ENCODE results near the gene CENPN.
A peak's percentile ranks its signal among the peaks of the same experiment; 100 is the strongest.

CENPN gene

GRCh38 chr16:81004646-81005353, 2.2 kb upstream of the CENPN start:
- Histone ChIP-seq H3K36me3 (no peaks in the 10 kb centered on the region; the same call in none of the 2 replicates), H3K27me3 (no peaks in the 10 kb centered on the region), H3K9me3 (no peaks in the 10 kb centered on the region), H3K4me3 (ENCODE audit: low read depth, low read length) (peak overlapping the region; percentile 96), H3K4me1 (no peaks in the 10 kb centered on the region)
- DNase-seq: peak; percentile 29
- TF ChIP-seq CTCF (IDR thresholded peaks at IDR 0.05; ENCODE audit: low read depth, low read length): peak; percentile 68

- no peak for DNase-seq
- Histone ChIP-seq H3K36me3 (no peaks in the 10 kb centered on the region; the same call in none of the 2 replicates), H3K4me1 (no peaks in the 10 kb centered on the region), H3K27me3 (no peaks in the 10 kb centered on the region), H3K4me3 (ENCODE audit: low read depth, low read length) (peak overlapping the region; percentile 96), H3K9me3 (no peaks in the 10 kb centered on the region)
- no peak for TF ChIP-seq CTCF (IDR thresholded peaks at IDR 0.05; ENCODE audit: low read depth, low read length)
Observed at GRCh38 chr16:81005610-81006161, 1.3 kb upstream of the CENPN start.

GRCh38 chr16:81006211-81006812, 702 bp upstream of the CENPN start:
- H3K4me3 ChIP-seq (ENCODE audit: low read depth, low read length): peak overlapping the region; percentile 96
- no peaks in the 10 kb centered on the region for H3K9me3 ChIP-seq
- no peaks in the 10 kb centered on the region for H3K27me3 ChIP-seq
- H3K4me1 ChIP-seq: no peaks in the 10 kb centered on the region
- H3K36me3 ChIP-seq: no peaks in the 10 kb centered on the region; the same call in none of the 2 replicates
- no peak for TF ChIP-seq CTCF (IDR thresholded peaks at IDR 0.05; ENCODE audit: low read depth, low read length)
- DNase-seq: peak; percentile 68

- no peaks in the 10 kb centered on the region for H3K4me1 ChIP-seq
- no peak for DNase-seq
- no peak overlapping the region for H3K4me3 ChIP-seq (ENCODE audit: low read depth, low read length)
- H3K36me3 ChIP-seq: peaks cover 17% of the 10 kb centered on the region
- H3K9me3 ChIP-seq: no peaks in the 10 kb centered on the region
- no peaks in the 10 kb centered on the region for H3K27me3 ChIP-seq
- TF ChIP-seq CTCF (IDR thresholded peaks at IDR 0.05; ENCODE audit: low read depth, low read length): no peak
Observed at GRCh38 chr16:81008505-81008789, 1.4 kb downstream of the CENPN start.

- TF ChIP-seq CTCF (IDR thresholded peaks at IDR 0.05; ENCODE audit: low read depth, low read length): no peak
- peaks cover 48% of the 10 kb centered on the region for H3K36me3 ChIP-seq
- no peaks in the 10 kb centered on the region for H3K27me3 ChIP-seq
Observed at GRCh38 chr16:81012974-81013373, 6.0 kb downstream of the CENPN start.

GRCh38 chr16:81014672-81015071, 7.7 kb downstream of the CENPN start:
- no peaks in the 10 kb centered on the region for H3K9me3 ChIP-seq

More at GRCh38 chr16:81012974-81013373, 6.0 kb downstream of the CENPN start:
- DNase-seq: no peak
- no peaks in the 10 kb centered on the region for H3K4me1 ChIP-seq
- H3K4me3 ChIP-seq (ENCODE audit: low read depth, low read length): no peak overlapping the region
- H3K9me3 ChIP-seq: no peaks in the 10 kb centered on the region

More at GRCh38 chr16:81014672-81015071, 7.7 kb downstream of the CENPN start:
- peaks cover 58% of the 10 kb centered on the region for H3K36me3 ChIP-seq
- H3K4me1 ChIP-seq: no peaks in the 10 kb centered on the region
- H3K27me3 ChIP-seq: no peaks in the 10 kb centered on the region
- H3K4me3 ChIP-seq (ENCODE audit: low read depth, low read length): no peak overlapping the region
- TF ChIP-seq CTCF (IDR thresholded peaks at IDR 0.05; ENCODE audit: low read depth, low read length): no peak
- no peak for DNase-seq

All from BE2C (cell line).